Dermis blood vessel endothelial cell (primary cell): Measurements from ENCODE around the gene TSHB. TPM values are rescaled to one million over a fixed set of nuclear protein-coding genes. Genes with fewer than 3 reads are reported as not detected.
"Not testable (repeated sequence)": the region's sequence is repeated elsewhere in the genome, so short reads cannot be mapped to it uniquely, and the experiment has no call there.

Source experiments
- DNase-seq: peaks from one replicate; pipeline ENCODE4 v3.0.0; 2010
- total RNA-seq: library from RNA; depleted of rRNA; stranded (reverse); fragments of >200 nt; gene quantifications from 2 replicates; pipeline ENCODE4 v1.2.3, GENCODE V29; 2014

Gene TSHB
- not detected in 2 replicates for total RNA-seq

GRCh38 chr1:115029526-115029925, at the start of gene TSHB:
TSS of gene TSHB (plus strand) at chr1:115029826. CDS start at chr1:115033363, 3,537 bp downstream.
- no peak for DNase-seq

GRCh38 chr1:114982251-114982650, 47.4 kb upstream of the TSHB start:
- DNase-seq, result no peak

GRCh38 chr1:114986286-114986685, 43.3 kb upstream of the TSHB start:
- DNase-seq, result no peak

- no peak for DNase-seq
These were observed 41.5 kb upstream of the TSHB start for GRCh38 chr1:114988095-114988494.

GRCh38 chr1:114997510-114998289, 31.9 kb upstream of the TSHB start:
- DNase-seq, result no peak

GRCh38 chr1:115006191-115006590, 23.4 kb upstream of the TSHB start:
- no peak for DNase-seq

GRCh38 chr1:115012006-115012405, 17.6 kb upstream of the TSHB start:
- DNase-seq, result no peak

GRCh38 chr1:115012434-115012833, 17.2 kb upstream of the TSHB start:
- no peak for DNase-seq

- DNase-seq, result no peak
These were observed 15.8 kb upstream of the TSHB start for GRCh38 chr1:115013792-115014191.

- not testable (repeated sequence) for DNase-seq
These were observed 10.1 kb upstream of the TSHB start for GRCh38 chr1:115019549-115019948.

- no peak for DNase-seq
These were observed 8.5 kb upstream of the TSHB start for GRCh38 chr1:115021145-115021544.

- DNase-seq, result no peak
These were observed 6.0 kb upstream of the TSHB start for GRCh38 chr1:115023593-115023992.

GRCh38 chr1:115031595-115031994, 2.0 kb downstream of the TSHB start:
- no peak for DNase-seq

GRCh38 chr1:115035652-115036051, 6.0 kb downstream of the TSHB start:
- no peak for DNase-seq

GRCh38 chr1:115036814-115037507, 7.3 kb downstream of the TSHB start:
- no peak for DNase-seq

GRCh38 chr1:115040501-115040900, 10.9 kb downstream of the TSHB start:
- no peak for DNase-seq

- peak; percentile 24 for DNase-seq
These were observed 12.0 kb downstream of the TSHB start for GRCh38 chr1:115041654-115042053.

- DNase-seq, result no peak
These were observed 17.1 kb downstream of the TSHB start for GRCh38 chr1:115046751-115047150.

- no peak for DNase-seq
These were observed 22.2 kb downstream of the TSHB start for GRCh38 chr1:115051850-115052249.

- peak; percentile 71 for DNase-seq
These were observed 22.9 kb downstream of the TSHB start for GRCh38 chr1:115052454-115053083.

GRCh38 chr1:115056395-115056798, 26.8 kb downstream of the TSHB start:
- DNase-seq, result no peak

GRCh38 chr1:115057661-115058254, 28.1 kb downstream of the TSHB start:
- DNase-seq, result peak; percentile 4

GRCh38 chr1:115059316-115059715, 29.7 kb downstream of the TSHB start:
- DNase-seq, result no peak
